Stimulated activated CD4-positive, alpha-beta T cell treated with anti-CD3 and anti-CD28 coated beads, Interleukin-2, amount 100 ng/mL, for 4 hours (primary cell): ENCODE data around the gene UNCX.
"Not testable (repeated sequence)": the region's sequence is repeated elsewhere in the genome, so short reads cannot be mapped to it uniquely, and the experiment has no call there.

Source experiments
- DNase-seq: peaks from one replicate; pipeline ENCODE4 v3.0.0-alpha.2; 2020; ENCODE audit warnings: low read depth

Gene UNCX

GRCh38 chr7:1257863-1258262 is 25.2 kb downstream of the UNCX start:
- no peak for DNase-seq

GRCh38 chr7:1259621-1260243 is 27.1 kb downstream of the UNCX start:
- no peak for DNase-seq

GRCh38 chr7:1260244-1260635 is 27.6 kb downstream of the UNCX start:
- no peak for DNase-seq

GRCh38 chr7:1261036-1261435 is 28.4 kb downstream of the UNCX start:
- DNase-seq: not testable (repeated sequence)

- no peak for DNase-seq
Observed at GRCh38 chr7:1262441-1262840, 29.8 kb downstream of the UNCX start.

- DNase-seq: no peak
Observed at GRCh38 chr7:1263391-1263951, 30.8 kb downstream of the UNCX start.

GRCh38 chr7:1264345-1265280 is 31.9 kb downstream of the UNCX start:
- no peak for DNase-seq

GRCh38 chr7:1267016-1267900 is 34.6 kb downstream of the UNCX start:
- no peak for DNase-seq

GRCh38 chr7:1268076-1268815 is 35.6 kb downstream of the UNCX start:
- DNase-seq: no peak

- DNase-seq: no peak
Observed at GRCh38 chr7:1268866-1269265, 36.2 kb downstream of the UNCX start.

GRCh38 chr7:1269336-1269890 is 36.7 kb downstream of the UNCX start:
- DNase-seq: no peak

- DNase-seq: no peak
Observed at GRCh38 chr7:1270181-1270580, 37.5 kb downstream of the UNCX start.

- DNase-seq: no peak
Observed at GRCh38 chr7:1271046-1271445, 38.4 kb downstream of the UNCX start.

GRCh38 chr7:1271656-1272055 is 39.0 kb downstream of the UNCX start:
- DNase-seq: no peak

GRCh38 chr7:1272136-1272535 is 39.5 kb downstream of the UNCX start:
- not testable (repeated sequence) for DNase-seq

- no peak for DNase-seq
Observed at GRCh38 chr7:1274121-1274875, 41.6 kb downstream of the UNCX start.

- no peak for DNase-seq
Observed at GRCh38 chr7:1274876-1275375, 42.3 kb downstream of the UNCX start.

- DNase-seq: no peak
Observed at GRCh38 chr7:1275451-1276381, 43.0 kb downstream of the UNCX start.

GRCh38 chr7:1276626-1277175 is 44.0 kb downstream of the UNCX start:
- no peak for DNase-seq
